HG03108 (cell line): ENCODE results near the gene BDH1.
"Not testable (repeated sequence)": the region's sequence is repeated elsewhere in the genome, so short reads cannot be mapped to it uniquely, and the experiment has no call there.

Experiments
- ATAC-seq: cut with Tn5 transposase; IDR thresholded peaks from one replicate; pipeline ENCODE4 v1.9.1; 2021; ENCODE audit warnings: moderate library complexity; ENCODE audit not compliant: unreplicated experiment

The BDH1 gene

DNA sequence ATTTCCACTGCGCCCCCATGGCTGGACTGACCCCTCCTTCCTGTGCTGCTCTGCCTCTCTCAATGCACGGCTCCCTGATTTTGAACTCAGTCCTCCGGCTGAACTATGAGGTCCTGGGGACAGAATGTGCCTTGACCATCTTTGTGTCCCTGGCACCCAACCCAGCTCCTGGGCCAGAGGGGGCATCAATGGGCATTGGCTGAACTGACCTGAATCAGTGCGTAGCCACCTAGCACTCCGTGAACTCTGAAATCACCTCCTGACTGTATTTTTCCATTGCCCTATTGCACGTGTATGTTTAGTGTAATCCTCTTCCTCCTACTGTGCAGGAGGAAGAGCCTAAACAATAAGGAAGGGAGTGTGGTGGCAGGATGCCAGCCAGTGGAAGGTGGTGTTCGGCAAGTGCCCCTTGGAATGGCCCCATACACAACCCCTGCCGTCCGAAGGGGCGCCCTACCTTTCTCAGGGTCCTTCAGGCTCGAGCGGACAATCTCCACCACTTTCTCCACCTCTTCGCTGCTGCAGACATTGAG is 33.5 kb downstream of the BDH1 start:
- no peak for ATAC-seq

DNA sequence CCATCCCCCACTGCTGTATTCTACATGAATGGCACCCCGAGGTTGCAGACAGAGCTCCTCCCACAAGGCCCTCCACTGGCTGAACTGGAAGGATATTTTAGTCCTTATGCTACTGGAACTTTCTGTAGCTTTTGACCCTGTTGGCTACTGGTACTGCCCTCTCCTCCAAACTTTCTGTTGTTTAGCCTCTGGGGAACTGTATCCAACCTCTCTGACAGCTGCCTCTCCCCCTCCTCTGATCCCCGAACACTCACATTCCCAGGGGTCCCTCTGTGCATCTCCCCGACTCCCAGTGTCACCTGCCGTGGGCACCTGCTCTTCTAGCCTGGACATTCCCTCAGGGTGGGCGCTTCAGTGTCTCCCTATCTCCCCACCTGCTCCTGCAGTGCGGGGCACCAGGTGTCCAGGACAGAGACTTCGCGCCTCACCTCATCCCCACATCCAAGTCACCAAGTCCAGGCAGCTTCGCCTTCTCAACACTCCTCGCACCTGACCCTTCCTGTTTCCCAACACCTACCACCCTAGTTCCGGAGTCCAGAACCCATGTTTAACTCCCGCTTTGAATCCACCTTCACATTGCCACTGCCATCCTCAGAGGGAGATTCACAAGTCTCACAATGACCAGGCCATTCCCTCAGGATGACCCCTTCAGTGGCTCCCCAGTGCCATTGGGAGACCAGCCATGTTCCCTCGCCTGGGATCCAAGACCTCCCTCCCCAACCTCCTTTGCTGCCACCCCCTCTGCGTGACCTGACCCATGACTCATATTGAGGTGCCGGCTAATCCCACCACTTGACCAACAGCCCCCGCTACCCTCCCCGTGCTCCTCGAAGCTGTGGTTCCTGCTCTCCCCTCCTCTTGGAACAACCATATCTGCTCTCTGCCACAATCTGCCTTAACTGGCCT is 34.2 kb downstream of the BDH1 start:
- ATAC-seq, result no peak

DNA sequence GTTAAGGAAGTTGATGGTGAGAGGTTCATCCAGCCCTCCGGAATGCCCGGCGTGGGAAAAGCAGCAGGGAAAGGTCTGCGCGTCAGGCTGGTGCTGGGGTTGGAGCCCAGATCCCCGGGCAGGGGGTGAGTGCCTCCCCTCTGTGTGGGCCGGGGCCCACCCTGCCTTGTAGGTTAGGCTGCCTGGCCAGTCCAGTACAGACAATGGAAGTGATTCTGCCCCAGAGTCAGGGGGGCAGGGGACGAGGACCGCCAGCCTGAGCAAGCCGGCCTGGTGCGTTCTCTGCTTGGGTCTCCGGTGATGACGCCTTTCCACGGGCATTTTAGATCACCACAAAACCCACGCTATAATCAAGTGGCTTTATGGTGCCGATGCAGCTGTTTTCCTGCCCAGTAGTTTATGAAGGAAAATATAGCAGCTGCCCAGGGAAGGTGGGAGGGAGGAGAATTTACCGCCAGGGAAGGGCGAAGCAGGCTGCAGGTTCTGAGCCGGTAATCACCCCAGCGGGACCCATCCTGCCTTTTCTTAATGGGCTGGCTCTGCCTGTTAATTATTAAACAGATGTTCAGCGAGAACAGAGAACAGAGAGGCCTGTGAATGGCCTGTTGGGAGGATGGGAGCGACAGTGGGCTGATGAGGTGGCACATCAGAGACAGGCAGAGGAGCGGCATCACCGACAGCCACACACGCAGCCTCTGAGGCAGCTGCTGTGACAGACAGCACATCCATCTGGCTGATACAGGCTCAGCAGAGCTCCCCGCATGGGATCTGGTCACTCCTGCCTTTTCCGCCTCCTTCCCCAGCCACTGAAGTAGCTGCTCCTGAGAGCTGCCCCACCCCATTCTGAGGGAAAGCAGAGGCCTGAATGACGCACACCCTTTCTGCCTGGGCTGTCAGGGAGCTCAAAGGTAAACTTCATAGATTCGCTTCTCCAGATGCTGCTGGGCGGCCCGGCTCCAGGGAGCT is 35.2 kb downstream of the BDH1 start:
- no peak for ATAC-seq

DNA sequence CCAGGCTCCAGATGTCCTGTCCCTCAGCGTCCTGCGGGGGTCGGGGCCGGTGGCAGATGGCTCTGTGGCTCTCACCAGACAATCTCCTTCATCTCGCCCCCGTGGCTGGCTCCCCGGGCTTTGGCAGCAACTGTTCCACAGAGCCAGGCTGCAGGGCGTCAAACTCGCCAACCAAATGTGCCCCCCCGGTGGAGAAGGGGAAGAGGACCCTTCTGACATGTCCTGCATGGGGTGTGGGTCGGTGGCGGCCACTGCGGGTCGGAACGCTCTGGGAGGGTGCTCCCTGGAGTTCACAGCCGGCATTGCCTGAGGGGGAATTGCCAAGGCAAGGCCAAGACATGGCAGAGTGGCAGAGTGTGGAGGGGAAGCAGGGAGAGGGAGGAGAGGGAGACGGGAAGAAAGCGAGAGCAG is 36.0 kb downstream of the BDH1 start:
- no peak for ATAC-seq

DNA sequence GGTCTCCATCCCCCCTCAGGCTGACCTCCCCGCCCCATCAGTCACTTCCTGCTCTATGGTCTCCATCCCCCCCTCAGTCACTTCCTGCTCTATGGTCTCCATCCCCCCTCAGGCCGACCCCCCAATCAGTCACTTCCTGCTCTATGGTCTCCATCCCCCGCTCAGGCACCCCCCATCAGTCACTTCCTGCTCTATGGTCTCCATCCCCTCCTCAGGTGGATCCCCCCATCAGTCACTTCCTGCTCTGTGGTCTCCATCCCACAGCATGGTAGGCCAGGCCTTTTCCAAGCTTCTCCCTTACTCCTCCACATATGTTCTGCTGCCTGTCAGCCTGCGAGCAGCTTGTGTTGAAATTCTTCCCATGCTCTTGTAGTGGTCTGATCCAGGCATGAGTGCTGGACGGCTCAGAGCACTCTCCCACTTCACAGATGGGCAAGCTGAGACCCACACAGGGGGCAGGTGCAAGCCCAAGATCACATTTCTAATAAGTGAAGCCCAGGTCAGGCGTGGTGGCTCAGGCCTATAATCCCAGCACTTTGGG is 36.8 kb downstream of the BDH1 start:
- ATAC-seq, result no peak

DNA sequence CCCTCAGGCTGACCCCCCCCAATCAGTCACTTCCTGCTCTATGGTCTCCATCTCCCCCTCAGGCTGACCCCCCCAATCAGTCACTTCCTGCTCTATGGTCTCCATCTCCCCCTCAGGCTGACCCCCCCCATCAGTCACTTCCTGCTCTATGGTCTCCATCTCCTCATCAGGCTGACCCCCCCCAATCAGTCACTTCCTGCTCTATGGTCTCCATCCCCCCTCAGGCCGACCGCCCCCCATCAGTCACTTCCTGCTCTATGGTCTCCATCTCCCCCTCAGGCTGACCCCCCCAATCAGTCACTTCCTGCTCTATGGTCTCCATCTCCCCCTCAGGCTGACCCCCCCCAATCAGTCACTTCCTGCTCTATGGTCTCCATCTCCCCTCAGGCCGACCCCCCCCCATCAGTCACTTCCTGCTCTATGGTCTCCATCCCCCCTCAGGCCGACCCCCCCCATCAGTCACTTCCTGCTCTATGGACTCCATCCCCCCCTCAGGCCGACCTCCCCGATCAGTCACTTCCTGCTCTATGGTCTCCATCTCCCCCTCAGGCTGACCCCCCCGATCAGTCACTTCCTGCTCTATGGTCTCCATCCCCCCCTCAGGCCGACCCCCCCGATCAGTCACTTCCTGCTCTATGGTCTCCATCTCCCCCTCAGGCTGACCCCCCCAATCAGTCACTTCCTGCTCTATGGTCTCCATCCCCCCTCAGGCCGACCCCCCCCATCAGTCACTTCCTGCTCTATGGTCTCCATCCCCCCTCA is 37.7 kb downstream of the BDH1 start:
- not testable (repeated sequence) for ATAC-seq

DNA sequence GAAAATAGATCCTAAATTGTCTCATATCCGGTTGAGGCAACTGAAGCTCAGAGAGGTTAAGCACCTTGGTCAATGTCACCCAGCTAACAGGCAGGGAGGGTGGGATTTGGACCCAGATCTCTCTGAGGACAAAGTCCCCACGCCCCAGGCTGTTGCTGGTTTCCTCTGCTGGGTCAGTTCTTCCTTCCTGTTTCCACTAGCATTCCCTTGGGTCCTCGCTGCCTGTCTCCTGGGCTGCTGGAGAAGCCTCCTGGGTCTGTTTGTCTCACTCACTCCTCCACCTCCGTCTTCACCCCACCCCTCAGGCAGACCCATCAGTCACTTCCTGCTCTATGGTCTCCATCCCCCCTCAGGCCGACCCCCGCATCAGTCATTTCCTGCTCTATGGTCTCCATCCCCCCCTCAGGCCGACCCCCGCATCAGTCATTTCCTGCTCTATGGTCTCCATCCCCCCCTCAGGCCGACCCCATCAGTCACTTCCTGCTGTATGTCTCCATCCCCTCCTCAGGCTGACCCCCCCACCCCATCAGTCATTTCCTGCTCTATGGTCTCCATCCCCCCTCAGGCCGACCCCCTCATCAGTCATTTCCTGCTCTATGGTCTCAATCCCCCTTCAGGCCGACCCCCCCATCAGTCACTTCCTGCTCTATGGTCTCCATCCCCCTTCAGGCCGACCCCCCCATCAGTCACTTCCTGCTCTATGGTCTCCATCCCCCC is 38.7 kb downstream of the BDH1 start:
- ATAC-seq, result not testable (repeated sequence)

DNA sequence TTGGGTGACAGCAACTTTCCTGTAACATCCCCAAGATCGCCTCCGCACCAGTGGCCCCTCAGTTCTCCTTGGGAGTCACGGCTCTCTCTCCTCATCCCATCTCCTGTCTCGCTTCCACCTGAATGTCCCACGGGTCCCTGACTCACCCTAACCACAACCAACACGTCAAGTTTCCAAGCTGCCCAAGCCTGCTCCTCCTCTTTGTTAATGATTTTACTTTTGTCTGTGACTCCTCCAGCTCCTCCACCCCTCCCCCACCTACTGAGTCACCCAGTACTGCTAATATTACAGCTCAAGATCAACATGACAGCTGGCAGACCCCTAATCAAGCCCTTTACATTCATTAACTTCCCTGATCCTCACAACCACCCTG is 39.3 kb downstream of the BDH1 start:
- ATAC-seq, result no peak

DNA sequence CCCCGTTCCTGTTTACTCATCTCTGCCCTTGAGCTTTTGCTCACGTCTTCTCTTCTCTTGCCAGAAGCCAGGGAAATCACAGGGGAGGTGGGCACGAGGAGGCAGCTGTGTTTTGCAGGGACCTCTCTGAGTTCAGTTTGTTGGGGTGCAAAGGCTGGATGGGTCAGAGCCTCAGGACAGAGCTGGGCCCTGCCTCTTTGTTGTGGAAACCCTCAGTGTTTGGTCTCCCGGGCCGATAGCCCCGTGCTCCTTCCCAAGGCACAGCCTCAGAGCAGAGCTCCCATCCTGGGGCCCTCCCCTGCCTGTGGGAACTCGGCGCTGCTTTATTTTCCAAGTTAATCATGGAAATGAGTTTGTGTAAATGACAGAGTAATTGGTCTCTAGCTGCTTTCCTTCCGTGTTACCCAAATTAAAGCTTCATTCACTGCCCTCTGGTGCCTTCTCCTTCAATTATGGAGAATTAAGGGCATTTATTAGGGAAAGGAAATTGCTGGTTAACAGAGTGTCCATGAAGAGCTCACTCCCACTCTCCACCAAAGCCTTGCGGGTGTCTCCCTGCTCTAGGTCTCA is 40.9 kb downstream of the BDH1 start:
- no peak for ATAC-seq

DNA sequence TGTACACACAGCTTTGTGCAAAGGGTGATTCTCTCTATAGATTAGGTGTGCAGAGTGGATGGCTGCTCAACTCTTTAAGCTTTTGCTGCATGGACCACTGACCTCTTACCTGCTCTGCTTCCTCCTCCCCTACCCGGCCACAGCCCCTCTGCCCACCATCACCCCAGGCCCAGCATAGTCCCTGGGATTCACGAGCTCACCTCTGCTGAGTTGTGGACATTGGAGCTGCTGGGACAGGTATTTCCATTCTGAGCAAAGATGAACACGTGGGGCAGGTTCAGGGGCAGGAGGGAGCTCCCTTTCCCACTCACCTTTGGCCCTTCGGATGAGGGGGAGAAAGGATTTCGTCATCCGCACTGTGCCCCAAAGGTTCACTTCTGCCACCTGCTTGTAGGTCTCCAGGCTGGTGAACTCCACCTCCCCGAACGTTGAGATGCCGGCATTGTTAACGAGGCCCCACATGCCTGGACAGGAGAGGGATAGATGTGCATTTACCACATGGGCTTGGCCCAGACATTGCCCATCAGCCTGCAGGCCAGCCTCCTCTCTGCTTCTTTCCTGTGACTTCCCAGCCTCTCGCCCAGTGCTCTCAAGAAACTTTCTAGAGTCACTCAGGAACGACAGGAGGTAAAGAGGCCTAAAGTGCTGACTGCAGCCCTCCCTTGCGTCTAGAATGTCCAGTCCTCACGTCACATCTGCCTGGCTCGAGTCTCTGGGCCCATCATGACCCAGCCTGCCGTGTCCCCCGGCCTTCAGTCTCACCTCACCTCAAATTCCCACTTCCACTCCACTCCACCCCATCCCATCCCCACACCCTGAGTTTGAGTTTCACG is 41.6 kb downstream of the BDH1 start:
- ATAC-seq, result no peak

DNA sequence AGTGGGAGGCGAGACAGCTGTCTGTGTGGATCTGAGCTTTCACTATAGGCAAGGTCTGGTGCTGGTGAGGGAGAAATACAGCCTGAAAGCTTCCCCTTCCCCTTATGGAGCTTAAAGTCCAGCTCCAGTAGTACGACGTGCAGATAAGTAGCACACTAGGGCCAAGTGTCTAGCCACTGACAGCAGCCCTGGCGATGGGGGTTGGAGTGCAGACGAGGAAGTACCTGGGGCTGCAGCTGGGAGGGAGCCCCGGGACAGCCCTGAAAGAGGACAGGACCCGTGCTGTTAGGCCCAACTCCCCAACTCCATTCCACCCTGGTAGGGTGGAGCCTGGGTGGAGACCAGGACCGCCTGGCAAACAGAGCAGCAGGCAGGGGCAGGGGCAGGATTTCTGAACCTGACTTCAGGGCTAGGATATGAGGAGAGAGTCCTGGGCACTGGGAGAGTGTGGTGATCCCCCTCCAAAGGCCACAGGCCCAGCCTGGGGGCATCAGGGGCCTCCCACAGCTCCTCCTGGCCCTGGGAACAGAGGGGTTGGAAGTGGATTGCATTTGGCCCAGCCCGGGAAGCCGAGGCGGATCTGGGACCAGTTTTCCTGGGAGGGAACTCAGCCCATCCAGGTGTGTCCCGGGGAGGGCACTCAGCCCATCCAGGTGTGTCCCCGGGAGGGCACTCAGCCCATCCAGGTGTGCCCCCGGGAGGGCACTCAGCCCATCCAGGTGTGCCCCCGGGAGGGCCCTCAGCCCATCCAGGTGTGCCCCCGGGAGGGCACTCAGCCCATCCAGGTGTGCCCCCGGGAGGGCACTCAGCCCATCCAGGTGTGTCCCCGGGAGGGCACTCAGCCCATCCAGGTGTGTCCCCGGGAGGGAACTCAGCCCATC is 42.8 kb downstream of the BDH1 start:
- ATAC-seq, result no peak

DNA sequence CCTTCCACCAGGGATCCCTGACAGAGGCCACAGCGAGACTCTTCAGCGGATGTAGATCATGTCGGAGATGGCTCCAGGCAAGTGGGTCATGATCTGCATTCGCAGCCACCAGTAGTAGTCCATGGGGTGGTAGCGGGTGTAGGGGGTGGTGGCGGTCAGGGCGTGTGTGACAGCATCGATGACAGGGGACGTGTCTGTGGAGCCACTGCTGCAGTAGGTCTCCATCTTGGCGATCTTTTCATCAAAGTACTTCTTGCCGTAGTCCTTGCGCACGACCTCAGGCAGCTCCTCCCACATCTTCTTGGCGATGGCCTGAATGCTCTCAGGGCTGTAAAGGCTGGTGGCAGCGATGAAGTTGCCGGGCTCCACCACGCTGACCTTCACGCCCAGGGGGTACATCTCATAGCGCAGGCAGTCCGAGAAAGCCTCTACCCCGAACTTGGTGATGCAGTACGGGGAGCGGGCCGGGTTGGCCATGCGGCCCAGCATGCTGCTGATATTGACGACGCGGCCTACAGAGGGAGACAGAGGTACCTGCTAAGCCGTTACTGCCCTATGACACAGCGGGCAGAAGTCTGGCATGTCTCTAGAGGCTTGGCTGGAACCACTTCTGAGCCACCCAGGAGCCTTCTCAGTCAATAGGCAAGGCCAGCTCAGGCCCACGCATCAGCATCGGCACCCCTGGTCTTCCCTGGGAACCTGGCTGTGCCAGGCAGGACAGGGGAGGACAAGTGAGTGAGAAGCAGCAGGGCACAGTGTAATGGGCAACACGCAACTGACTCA is 43.7 kb downstream of the BDH1 start:
- no peak for ATAC-seq

DNA sequence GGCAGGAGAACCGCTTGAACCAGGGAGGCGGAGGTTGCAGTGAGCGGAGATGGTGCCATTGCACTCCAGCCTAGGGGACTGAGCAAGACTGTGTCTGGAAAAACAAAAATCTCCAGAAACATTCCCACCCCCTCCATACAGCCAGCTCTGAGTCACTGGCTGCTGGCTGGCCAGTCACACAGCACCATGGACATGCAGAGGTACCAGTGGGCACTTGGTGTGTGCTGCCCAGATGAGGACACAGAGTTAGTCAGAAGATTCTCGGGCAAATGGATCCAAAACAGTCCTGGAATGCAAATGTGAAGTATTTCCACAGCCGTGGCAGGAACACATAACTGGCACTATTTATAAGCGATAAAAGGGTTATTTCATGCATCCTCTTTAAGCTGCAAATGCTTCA is 44.6 kb downstream of the BDH1 start:
- no peak for ATAC-seq

DNA sequence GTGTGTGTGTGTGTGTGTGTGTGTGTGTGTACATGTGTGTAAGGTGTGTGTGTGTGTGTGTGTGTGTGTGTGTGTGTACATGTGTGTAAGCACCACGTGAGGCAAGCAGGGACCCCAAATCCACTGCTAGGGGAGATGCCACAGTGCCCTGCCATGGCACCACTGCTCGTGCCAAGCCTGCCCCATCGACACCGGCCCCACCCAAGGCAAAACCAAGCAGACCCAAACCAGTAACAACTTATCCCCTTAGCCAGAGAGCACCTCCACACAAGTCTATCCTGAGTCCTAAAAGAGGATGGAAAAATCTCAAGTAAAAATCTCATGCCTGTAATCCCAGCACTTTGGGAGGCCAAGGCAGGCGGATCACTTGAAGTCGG is 45.1 kb downstream of the BDH1 start:
- no peak for ATAC-seq

DNA sequence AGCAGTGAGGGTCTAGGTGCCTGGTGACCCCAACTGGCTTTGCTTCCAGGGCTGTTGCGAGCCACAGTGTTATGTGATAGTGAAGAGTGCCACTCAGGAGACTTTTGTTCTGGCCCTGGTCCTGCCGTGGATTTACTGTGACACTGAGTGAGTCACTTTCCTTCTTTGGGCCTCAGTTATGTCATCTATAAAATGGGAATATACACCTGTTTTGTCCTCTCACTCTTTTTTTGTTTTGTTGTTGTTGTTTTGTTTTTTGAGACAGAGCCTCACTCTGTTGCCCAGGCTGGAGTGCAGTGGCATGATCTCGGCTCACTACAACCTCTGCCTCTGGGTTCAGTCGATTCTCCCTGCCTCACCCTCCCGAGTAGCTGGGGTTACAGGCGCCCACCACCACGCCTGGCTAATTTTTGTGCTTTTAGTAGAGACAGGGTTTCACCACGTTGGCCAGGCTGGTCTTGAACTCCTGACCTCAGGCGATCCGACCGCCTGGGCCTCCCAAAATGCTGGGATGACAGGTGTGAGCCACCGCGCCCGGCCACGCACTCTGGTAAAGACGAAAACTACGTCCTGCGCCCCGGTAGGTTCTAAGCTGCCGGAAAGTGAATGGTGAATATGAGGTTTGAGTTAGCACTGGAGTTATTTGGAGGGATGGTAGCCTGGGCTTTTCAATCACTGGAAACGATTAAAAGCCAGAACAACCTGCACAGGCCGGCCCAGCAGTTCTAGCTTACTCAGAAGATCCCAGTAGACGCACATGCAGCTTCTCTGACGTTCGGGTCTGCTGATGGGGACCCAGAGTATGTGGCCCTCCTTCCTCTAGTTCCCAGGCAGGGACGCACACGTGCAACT is 46.6 kb downstream of the BDH1 start:
- ATAC-seq, result no peak

DNA sequence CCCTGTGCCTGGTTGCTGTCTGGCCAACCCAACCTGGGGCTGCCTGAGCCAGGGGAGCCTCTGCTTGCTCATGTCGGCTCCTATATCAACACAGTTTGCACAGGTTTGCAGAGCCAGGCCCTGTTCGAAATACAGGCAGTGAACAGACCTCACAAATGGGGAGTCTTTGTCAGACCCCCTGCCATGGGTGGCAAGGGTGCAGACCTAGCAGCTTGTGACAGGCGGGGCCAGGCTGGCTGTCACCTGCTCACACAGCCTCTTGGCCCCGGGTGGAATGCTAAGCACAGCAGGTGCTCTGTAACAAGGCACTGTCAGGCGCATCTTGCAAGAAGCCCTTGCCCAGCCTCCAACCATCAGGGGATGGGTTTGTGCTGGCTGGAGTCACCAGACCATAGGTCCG is 47.3 kb downstream of the BDH1 start:
- ATAC-seq, result no peak
